GOT3 (cell line): Measurements from ENCODE around the gene PFKFB2.
"Not testable (repeated sequence)": the region's sequence is repeated elsewhere in the genome, so short reads cannot be mapped to it uniquely, and the experiment has no call there.

Experiments
- DNase-seq: peaks from one replicate; lab custom pipeline; 2025; ENCODE audit warnings: mixed read lengths; lab: John Stamatoyannopoulos, UW

Gene PFKFB2

DNA sequence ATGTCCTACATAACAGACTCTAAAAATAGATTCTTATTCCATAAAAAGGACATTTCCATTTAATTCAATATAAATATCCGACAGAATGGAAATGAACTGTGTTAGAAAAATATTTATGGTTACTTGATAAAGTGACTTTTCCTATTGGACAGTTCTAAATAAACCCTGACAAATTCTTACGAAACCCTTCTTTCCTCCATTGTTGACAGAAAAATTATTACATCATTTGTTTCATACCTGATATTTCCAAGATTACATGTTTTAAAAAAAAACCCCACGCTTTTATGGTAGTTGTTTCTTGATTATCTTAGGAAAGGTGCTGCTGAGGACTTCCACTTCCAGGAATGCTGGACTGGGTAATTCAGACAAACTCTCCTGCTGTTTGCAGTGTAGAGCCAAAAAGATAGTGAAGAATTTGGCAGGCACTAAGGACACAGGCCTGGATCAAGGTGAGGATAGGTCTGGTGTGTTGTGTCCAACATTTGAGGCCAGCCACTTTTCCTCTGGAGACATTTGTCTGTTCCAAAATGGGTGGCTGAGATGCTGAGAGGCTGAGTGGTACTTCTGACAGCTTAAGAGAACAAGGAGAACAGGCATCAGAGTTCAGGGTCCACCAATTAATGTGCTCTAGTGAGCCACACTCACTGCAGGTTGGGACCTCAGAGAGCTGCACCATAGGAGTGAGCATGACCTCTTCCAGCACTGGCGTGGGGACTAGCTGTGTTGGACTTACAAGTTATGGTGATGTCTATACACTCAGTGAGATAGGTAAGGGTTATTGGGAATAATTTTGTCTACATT, 13.5 kb upstream of the PFKFB2 start:
- DNase-seq, result no peak

GRCh38 chr1:207040181-207040533, 12.9 kb upstream of the PFKFB2 start:
- DNase-seq, result no peak

DNA sequence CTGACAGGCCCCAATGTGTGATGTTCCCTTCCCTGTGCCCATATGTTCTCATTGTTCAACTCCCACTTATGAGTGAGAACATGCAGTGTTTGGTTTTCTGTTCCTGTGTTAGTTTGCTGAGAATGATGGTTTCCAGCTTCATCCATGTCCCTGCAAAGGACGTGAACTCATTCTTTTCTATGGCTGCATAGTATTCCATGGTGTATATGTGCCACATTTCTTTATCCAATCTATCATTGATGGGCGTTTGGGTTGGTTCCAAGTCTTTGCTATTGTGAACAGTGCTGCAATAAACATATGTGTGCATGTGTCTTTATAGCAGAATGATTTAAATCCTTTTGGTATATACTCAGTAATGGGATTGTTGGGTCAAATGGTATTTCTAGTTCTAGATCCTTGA, 11.7 kb upstream of the PFKFB2 start:
- DNase-seq, result not testable (repeated sequence)

GRCh38 chr1:207045453-207045852, 7.6 kb upstream of the PFKFB2 start:
- DNase-seq, result no peak

DNA sequence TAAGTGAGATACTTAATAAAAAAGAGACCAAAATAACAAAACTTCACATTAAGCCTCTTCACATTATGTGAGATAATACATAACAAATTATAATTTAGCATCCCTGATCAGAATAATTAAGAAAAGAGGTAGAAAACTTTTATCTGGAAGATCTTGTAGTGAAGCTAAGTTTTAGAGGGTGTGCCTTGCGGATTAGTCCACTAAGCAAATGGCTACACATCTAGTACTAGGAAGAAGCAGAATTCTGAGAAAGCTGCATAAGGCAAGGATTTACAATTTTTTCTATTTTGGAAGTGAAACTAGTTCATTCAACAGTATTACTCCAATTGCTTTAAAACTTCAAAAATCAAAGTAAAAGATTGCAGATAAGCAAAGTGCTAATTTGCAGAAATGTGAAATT, 5.6 kb upstream of the PFKFB2 start:
- no peak for DNase-seq

DNA sequence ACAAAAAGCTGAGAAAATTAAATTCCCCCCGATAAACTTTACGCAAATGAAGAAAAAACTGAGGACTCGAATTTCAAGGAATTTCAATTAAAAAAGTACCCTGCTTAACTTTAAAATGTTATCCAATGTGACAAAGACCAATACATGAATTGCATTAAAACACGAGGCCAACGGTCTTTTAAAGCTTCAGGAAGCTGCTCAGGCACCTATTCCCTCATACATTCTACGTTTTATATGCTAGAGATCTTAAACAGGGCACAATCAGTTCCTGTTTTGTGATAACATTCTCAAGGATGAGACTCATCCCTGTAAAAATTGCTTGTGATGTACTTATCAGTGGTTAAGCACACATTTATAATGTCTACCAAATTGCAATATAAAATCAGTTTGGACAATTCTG, 5.0 kb upstream of the PFKFB2 start:
- no peak for DNase-seq

- no peak for DNase-seq
Observed at GRCh38 chr1:207049054-207049453, 4.0 kb upstream of the PFKFB2 start.

- no peak for DNase-seq
Observed at GRCh38 chr1:207049514-207049913, 3.6 kb upstream of the PFKFB2 start.

DNA sequence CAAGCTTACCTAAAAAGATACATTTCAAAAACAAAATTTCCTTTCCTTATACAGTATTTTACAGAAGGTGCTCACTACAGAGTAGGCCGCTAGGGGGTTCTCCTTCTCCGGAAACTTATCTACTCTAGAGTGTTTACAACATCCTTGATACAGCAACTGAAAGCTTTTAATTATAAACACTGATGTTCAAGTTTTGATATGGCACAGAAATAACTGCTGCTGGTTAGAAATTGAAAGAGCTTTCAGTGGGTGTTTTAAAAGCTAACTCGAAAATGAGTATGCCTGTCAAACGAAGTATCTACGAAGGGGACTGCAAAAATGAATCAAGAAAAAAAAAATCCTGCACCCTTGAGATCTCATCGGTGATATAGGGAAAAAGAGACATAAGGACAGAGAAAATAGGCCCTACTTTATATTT, 3.1 kb upstream of the PFKFB2 start:
- no peak for DNase-seq

GRCh38 chr1:207050480-207051190, 2.4 kb upstream of the PFKFB2 start:
- DNase-seq, result peak; percentile 69

- no peak for DNase-seq
Observed at GRCh38 chr1:207051191-207051943, 1.7 kb upstream of the PFKFB2 start, which contains the start of gene YOD1. TSS of gene YOD1 (minus strand) at chr1:207051208. CDS start at chr1:207051030, 178 bp downstream.

DNA sequence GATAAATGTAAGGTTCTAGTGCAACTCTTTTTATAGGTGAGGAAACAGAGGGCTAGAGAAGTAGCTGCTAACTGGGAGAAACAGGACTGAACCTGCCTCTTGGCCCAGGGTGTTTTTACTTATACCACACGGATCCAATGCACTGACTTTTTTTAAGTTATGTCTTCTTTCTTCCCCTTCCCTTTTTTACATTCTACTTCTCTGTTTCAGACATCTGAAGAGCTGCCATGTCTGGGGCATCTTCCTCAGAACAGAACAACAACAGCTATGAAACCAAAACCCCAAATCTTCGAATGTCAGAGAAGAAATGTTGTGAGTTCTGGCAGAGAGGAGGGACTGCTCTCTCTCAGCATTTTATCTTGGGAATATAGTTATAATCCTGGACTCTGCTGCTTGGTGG, 1.4 kb downstream of the PFKFB2 start:
- DNase-seq, result no peak

DNA sequence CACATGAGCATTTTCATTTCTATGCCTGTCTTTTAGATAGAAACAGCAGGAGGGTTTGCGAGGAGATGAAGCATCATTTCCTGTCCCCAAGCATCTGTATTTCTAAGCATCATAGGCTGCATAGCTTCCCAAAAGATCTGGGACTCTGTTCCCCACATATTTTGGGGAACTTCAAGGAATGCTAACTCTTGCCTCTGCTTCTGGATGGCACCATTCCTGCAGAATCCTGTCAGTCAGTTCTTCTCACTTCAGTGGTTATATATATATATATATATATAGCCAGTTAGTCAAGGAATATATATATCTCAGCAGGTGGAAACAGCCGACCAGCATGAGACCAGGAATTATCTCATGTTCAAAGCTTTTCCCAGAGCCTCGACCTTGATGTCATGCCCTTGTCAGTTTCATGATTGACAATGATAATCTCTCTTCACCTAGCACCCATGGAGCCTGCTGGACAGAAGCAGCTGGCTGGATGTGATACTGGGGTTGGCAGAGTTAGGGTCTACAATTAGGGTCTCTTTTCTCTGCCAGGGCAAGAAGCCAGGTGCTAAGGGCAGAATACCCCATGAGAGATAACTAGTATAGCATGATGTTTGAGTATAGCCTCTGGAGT, 2.4 kb downstream of the PFKFB2 start:
- DNase-seq, result no peak

- DNase-seq, result no peak
Observed at GRCh38 chr1:207056673-207057072, 3.6 kb downstream of the PFKFB2 start.

- no peak for DNase-seq
Observed at GRCh38 chr1:207058252-207058651, 5.2 kb downstream of the PFKFB2 start.

GRCh38 chr1:207058878-207059867, 6.1 kb downstream of the PFKFB2 start:
- no peak for DNase-seq

GRCh38 chr1:207059881-207060280, 6.8 kb downstream of the PFKFB2 start:
- no peak for DNase-seq

GRCh38 chr1:207060596-207060995, 7.5 kb downstream of the PFKFB2 start:
- DNase-seq, result no peak

DNA sequence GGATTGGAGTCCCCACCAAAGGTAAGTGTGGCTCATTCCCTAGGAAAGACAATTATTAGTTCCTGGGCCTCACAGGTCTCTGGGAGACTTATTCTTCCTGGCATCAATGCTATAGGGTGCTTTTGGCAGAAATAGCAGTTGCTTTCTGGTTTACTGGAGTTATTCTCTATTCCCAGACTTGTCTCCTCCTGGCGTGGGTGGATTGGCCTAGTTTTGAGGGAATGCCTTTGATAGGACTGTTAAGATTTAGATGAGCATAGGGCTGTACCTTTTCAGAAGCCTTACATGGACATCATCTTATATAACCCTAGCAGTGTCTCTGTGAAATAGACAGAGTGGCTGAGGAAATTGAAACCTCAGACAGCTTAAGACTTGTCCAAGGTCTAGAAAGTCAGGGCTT, 9.0 kb downstream of the PFKFB2 start:
- no peak for DNase-seq

DNA sequence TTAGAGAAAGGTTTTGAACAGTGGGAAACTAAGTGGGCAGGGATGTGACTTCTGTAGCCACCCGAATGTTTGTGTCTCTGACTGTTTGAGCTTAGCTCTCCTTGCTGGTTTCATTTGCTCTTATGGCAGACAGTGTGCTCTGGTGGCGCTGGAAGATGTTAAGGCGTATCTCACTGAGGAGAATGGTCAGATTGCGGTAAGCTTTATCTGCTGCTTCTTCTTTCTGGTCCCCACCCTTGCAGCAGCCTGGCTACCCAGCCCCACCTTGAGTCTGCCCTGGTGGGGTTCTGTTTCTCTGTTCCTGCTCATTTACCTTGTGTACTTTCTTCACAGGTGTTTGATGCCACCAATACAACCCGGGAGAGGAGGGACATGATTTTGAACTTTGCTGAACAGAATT, 9.9 kb downstream of the PFKFB2 start:
- no peak for DNase-seq

- DNase-seq, result no peak
Observed at GRCh38 chr1:207064561-207064960, 11.5 kb downstream of the PFKFB2 start.
